AG09319 (cell line): ENCODE results near the gene ANP32D.
"Not testable (repeated sequence)": the region's sequence is repeated elsewhere in the genome, so short reads cannot be mapped to it uniquely, and the experiment has no call there.

ENCODE experiments used
- DNase-seq: peaks from one replicate; pipeline ENCODE4 v3.0.0-alpha.2; 2010; ENCODE audit warnings: low read depth; ENCODE audit errors: extremely low read depth
- TF ChIP-seq, protein P1 (sequence below): IDR thresholded peaks from 2 replicates; pipeline ENCODE4 v1.5.1; 2011; ENCODE audit warnings: low read depth, mild to moderate bottlenecking, inconsistent platforms, low read length, moderate library complexity

The ANP32D gene

DNA sequence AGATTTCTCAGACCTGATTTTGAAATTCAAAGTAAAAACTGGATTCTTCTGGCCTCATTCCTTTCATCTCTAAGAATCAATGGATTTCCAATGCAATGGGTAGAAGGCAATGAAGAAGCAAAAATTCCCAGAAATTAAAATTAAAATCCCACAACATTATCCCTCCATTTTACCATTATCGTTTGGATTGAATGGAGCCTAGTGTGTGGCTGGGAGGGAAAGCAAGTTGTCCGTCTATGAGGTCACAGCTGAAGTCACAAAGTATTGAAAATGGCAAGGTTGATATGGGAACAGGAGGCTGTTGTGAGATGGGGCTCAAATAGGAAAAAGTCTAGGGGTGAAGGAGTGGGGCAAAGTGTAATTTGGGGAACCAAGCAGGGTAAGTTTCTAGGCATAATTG is 9.8 kb downstream of the ANP32D start, which contains the start of gene C12orf54:
Gene C12orf54 (plus strand): TSS at position 301 of the 400 bp plus-strand sequence. CDS start 799 bp downstream, outside the sequence.
- TF ChIP-seq, protein P1, sequence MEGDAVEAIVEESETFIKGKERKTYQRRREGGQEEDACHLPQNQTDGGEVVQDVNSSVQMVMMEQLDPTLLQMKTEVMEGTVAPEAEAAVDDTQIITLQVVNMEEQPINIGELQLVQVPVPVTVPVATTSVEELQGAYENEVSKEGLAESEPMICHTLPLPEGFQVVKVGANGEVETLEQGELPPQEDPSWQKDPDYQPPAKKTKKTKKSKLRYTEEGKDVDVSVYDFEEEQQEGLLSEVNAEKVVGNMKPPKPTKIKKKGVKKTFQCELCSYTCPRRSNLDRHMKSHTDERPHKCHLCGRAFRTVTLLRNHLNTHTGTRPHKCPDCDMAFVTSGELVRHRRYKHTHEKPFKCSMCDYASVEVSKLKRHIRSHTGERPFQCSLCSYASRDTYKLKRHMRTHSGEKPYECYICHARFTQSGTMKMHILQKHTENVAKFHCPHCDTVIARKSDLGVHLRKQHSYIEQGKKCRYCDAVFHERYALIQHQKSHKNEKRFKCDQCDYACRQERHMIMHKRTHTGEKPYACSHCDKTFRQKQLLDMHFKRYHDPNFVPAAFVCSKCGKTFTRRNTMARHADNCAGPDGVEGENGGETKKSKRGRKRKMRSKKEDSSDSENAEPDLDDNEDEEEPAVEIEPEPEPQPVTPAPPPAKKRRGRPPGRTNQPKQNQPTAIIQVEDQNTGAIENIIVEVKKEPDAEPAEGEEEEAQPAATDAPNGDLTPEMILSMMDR = no peak

DNA sequence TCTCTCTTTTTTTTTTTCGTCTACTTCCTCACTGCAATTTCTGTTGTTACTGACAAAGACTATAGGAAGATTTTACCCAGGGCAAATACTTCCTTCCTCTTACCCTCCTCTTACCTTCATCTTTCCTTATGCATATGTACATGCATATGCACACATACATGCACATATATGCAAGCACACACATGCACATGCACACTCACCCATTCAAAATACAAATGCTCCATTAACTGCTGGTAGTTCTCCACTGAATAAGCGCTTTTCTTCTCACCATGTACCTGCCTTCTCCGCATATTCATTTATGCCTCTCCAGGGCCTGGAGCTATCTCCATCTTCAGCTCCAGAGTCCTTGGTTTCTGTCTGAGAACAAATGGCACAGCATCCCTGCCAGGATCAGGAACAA is 10.6 kb downstream of the ANP32D start:
- TF ChIP-seq, protein P1 = no peak
- no peak for DNase-seq

More for the DNA sequence above, 9.8 kb downstream of the ANP32D start, which contains the start of gene C12orf54:
- no peak for DNase-seq

DNA sequence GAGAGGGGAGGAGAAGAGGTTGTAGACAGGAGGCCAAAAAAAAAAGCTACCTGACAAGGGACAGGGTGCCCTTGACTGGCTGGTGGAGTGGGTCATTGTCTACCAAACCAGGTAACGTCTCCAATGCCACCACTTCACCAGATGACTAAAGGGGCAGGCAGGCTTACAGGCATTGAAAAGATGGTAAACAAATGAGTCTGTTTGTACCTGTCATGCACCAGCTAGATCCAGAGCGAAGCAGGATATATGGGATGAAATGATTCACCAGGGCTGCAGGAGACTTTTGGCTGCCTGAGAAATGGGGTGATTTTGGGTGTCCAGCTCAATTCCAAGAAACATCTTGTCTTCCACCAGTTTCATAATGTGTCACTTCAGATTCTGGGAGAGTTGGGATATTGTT is 13.9 kb downstream of the ANP32D start:
- TF ChIP-seq, protein P1 = no peak
- no peak for DNase-seq

DNA sequence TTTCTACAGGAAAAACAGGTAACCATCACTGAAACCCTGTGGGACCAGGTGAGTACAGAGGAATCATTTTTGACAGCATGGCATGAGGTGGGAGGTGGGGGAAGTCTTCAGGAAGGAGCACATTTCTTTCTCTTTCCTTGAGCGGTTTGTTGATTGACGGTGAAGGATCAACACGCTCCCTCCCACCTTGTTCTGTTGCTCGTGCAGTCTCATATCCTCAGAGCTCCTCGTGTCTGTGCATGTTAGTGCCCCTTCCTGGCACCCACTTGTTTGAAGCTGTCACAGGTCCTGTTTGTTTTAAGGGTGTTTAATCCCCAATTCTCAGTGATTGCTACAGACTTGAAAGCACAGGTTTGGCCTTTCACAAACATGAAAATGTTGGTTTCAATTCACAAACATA is 14.3 kb downstream of the ANP32D start:
- TF ChIP-seq, protein P1 = no peak
- DNase-seq = no peak

DNA sequence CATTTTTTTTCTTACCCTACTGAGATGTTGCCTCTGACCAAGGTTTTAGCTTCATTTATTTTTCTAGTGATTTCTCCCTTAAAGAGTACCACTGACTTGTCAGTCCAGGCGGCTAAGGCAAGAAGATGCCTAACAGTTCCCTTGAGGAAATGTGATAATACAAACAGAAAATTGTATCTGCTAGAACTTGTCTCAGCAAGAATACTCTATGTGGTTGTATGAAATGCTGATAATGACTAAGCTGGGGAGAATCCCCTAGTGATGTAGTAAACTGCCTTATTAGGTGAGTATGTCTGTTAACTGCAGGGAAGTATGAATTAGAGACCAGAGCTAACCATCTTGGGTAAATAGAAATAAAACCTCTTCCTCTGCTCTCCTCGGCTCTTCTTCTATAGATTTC is 16.7 kb downstream of the ANP32D start:
- no peak for DNase-seq
- TF ChIP-seq, protein P1 = no peak

DNA sequence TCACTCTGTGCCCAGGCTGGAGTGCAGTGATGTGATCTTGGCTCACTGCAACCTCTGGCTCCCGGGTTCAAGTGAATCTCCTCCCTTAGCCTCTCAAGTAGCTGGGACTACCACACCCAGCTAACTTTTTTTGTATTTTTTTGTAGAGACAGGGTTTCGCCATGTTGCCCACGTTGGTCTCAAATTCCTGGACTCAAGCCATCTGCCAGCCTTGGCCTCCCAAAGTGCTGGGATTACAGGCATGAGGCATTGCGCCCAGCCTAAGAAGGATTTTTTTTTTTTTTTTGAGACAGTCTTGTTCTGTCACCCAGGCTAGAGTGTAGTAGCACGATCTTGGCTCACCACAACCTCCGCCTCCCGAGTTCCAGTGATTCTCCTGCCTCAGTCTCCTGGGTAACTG is 17.1 kb downstream of the ANP32D start:
- DNase-seq = not testable (repeated sequence)

DNA sequence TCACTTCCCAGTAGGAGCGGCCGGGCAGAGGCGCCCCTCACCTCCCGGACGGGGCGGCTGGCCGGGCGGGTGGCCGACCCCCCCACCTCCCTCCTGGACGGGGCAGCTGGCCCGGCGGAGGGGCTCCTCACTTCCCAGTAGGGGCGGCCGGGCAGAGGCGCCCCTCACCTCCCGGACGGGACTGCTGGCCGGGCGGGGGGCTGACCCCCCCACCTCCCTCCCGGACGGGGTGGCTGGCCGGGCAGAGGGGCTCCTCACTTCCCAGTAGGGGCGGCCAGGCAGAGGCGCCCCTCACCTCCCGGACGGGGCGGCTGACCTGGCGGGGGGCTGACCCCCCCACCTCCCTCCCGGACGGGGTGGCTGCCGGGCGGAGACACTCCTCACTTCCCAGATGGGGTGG is 27.9 kb downstream of the ANP32D start:
- not testable (repeated sequence) for DNase-seq

DNA sequence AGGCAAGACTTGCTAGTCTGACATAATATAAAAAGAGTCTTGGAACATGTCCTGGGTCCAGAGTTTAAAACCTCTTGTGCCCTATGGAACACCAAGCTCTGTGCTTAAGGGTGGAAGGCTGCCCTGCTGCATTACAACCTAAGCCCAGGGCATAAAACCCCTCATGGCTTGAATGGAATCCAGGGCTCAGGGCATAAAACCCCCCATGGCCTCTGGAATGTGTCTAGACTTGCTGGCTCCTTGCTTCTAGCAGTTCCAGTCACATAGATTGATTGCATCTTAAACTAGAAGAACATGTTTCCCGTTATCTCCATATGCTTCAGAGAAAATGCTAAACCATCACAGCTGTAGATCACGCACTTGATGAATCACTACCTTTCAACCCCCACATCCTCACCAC is 34.5 kb downstream of the ANP32D start:
- DNase-seq = not testable (repeated sequence)

DNA sequence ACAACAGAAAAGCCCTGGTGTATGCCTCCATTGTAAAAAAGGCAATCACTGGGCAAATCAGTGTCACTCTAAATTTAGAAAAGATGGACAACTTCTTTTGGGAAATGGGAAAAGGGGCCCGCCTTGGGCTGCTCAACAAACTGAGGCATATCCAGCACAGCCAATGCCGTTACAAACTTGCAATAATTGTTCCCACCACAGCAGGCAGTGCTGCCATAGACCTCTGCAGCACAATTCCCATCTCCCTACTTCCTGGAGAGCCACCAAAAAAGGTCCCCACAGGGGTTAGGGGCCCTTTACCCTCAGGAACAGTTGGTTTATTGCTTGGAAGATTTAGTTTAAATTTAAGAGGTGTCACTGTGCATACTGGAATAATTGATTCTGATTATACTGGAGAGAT is 36.6 kb downstream of the ANP32D start:
- TF ChIP-seq, protein P1 = no peak
- DNase-seq = no peak
